Measurements from ENCODE around the gene KIF1B. TPM values are rescaled to one million over a fixed set of nuclear protein-coding genes. Genes with fewer than 3 reads are reported as not detected.
A peak's percentile ranks its signal among the peaks of the same experiment; 100 is the strongest.
"Not testable (repeated sequence)": the region's sequence is repeated elsewhere in the genome, so short reads cannot be mapped to it uniquely, and the experiment has no call there.

KIF1B gene
- total and polyA plus RNA-seq, 9 donors: 11.5 to 44.2 (median 37.2) TPM

DNA sequence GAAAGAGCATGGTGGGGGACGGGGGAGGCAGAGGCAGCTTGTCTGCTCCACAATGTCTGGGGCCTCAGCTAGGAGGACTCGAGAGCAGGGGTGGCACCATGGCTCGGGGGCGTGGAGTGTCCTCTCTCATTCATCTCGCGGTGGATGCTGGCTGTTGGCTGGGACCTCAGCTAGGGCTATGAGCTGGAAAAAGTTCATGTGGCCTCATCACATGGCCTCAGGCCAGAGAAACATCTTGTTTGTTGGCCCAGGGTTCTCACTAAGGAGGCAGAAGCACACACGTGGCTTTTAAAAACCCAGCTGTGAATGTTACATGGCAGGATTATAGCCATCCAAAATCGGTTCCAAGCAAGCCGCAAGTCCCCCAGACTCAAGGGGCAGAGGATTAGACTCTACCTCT, 213.7 kb downstream of the KIF1B start:
- DNase-seq: peak; percentile 49 to 73 (median 57)
- H3K9me3 ChIP-seq: no peaks in the 10 kb centered on the region
- H3K4me3 ChIP-seq: no peak overlapping the region
- no peaks in the 10 kb centered on the region for H3K36me3 ChIP-seq
- H3K27me3 ChIP-seq: no peaks in the 10 kb centered on the region
- WGBS, 3 donors: 13 to 18% (median 16%) methylated on average over 9 of the region's 9 CpGs
- no peak overlapping the region for H3K27ac ChIP-seq
- H3K4me1 ChIP-seq (ENCODE audit: insufficient read depth): no peaks in the 10 kb centered on the region
- TF ChIP-seq, protein P1, sequence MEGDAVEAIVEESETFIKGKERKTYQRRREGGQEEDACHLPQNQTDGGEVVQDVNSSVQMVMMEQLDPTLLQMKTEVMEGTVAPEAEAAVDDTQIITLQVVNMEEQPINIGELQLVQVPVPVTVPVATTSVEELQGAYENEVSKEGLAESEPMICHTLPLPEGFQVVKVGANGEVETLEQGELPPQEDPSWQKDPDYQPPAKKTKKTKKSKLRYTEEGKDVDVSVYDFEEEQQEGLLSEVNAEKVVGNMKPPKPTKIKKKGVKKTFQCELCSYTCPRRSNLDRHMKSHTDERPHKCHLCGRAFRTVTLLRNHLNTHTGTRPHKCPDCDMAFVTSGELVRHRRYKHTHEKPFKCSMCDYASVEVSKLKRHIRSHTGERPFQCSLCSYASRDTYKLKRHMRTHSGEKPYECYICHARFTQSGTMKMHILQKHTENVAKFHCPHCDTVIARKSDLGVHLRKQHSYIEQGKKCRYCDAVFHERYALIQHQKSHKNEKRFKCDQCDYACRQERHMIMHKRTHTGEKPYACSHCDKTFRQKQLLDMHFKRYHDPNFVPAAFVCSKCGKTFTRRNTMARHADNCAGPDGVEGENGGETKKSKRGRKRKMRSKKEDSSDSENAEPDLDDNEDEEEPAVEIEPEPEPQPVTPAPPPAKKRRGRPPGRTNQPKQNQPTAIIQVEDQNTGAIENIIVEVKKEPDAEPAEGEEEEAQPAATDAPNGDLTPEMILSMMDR (IDR thresholded peaks at IDR 0.05): no peak
- TF ChIP-seq EP300 (IDR thresholded peaks at IDR 0.05) (no peak), POLR2A (IDR thresholded peaks at IDR 0.05) (no peak)
- intact Hi-C loops (cut with DNase I): loop anchor here in 2 of 4 donors (2.0 to 10.0 kb wide), 2 partner anchors 547 to 549 kb away; no protein-coding TSS in a partner anchor

DNA sequence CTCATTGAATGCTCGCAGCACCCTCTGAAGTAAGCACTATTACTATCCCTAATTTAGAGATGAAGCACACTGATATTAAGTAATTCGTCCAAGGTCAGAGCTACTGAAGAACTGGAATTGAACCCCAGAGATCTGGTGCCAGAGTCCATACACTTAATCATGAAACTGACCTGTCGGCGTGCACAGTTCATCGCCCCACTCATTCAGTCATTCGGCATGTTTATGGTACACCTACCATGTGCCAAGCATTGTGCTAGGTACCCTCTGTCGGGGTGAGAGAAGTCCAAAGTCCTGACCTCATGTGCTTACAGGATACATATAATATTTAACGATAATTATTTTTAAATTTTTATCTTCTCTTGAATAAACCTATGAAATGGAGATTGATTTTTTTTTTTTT, 214.3 kb downstream of the KIF1B start:
- Histone ChIP-seq H3K4me1 (ENCODE audit: insufficient read depth) (no peaks in the 10 kb centered on the region), H3K4me3 (no peak overlapping the region), H3K27me3 (no peaks in the 10 kb centered on the region), H3K9me3 (no peaks in the 10 kb centered on the region), H3K36me3 (no peaks in the 10 kb centered on the region), H3K27ac (no peak overlapping the region)
- WGBS, 3 donors: 70 to 79% (median 77%) methylated on average over 8 of the region's 8 CpGs
- DNase-seq: no peak
- intact Hi-C loops (cut with DNase I): loop anchor here in 3 of 4 donors (2.0 to 10.0 kb wide), 3 partner anchors 47 to 550 kb away; no protein-coding TSS in a partner anchor
- TF ChIP-seq, protein P1 (IDR thresholded peaks at IDR 0.05): no peak
- TF ChIP-seq EP300 (IDR thresholded peaks at IDR 0.05) (no peak), POLR2A (IDR thresholded peaks at IDR 0.05) (no peak)

DNA sequence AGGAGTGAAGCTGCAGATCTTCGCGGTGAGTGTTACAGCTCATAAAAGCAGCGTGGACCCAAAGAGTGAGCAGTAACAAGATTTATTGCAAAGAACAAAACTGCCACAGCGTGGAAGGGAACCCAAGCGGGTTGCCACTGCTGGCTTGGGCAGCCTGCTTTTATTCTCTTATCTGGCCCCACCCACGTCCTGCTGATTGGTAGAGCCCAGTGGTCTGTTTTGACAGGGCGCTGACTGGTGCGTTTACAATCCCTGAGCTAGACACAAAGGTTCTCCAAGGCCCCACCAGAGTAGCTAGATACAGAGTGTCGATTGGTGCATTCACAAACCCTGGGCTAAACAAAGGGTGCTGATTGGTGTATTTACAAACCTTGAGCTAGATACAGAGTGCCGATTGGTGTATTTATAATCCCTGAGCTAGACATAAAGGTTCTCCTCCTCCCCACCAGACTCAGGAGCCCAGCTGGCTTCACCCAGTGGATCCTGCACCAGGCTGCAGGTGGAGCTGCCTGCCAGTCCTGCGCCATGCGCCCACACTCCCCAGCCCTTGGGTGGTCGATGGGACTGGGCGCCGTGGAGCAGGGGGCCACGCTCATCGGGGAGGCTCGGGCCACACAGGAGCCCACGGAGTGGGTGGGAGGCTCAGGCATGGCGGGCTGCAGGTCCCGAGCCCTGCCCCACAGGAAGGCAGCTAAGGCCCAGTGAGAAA, 215.6 kb downstream of the KIF1B start:
- DNase-seq; H3K9me3 ChIP-seq; H3K4me3 ChIP-seq; H3K27me3 ChIP-seq; H3K36me3 ChIP-seq; H3K4me1 ChIP-seq (ENCODE audit: insufficient read depth); H3K27ac ChIP-seq: not testable (repeated sequence)
- intact Hi-C loops (cut with DNase I): loop anchor here in 3 of 4 donors (2.0 to 10.0 kb wide), 3 partner anchors 49 to 551 kb away; no protein-coding TSS in a partner anchor
- WGBS, 3 donors: 83 to 87% (median 83%) methylated on average over 21 of the region's 21 CpGs

DNA sequence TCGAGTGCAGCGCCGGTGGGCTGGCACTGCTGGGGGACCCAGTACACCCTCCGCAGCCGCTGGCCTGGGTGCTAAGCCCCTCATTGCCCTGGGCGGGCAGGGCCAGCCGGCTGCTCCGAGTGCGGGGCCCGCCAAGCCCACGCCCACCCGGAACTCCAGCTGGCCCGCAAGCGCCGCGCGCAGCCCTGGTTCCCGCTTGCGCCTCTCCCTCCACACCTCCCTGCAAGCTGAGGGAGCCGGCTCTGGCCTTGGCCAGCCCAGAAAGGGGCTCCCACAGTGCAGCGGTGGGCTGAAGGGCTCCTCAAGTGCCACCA, 216.1 kb downstream of the KIF1B start:
- not testable (repeated sequence) for H3K27me3 ChIP-seq; H3K4me1 ChIP-seq (ENCODE audit: insufficient read depth); H3K36me3 ChIP-seq; H3K4me3 ChIP-seq; DNase-seq; H3K27ac ChIP-seq; H3K9me3 ChIP-seq
- intact Hi-C loops (cut with DNase I): loop anchor here in 2 of 4 donors (5.0 to 10.0 kb wide), 2 partner anchors 49 to 552 kb away; no protein-coding TSS in a partner anchor
- WGBS, 3 donors: 90 to 95% (median 95%) methylated on average over 21 of the region's 21 CpGs

DNA sequence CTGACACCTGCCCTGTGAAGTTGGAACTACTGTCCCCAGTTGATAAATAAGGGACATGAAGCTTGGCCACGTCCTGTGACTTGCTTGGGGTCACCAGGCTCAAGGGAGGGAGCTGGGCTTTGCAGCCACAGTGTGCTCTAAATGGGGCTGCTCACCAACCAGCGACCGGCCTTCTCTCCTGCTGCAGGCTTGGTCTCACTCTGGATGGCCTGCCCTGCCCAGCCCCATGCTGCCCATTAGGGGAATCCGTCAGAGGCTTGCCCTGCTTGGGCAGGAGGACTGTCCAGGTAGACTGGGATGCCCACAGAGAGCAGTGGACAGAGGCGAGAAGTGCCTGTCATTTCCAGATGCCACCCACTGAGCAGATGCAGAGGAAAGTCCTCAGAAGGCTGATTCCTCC, 218.6 kb downstream of the KIF1B start:
- 86 to 87% (median 86%) methylated on average over 5 of the region's 5 CpGs for WGBS, 3 donors
- DNase-seq: peak in 1 of 5 donors; percentile 30
- H3K36me3 ChIP-seq: no peaks in the 10 kb centered on the region
- H3K27ac ChIP-seq: no peak overlapping the region
- intact Hi-C loops (cut with DNase I): loop anchor here in 3 of 4 donors (2.0 to 10.0 kb wide), 3 partner anchors 52 to 554 kb away; no protein-coding TSS in a partner anchor
- TF ChIP-seq, protein P1 (IDR thresholded peaks at IDR 0.05): no peak
- TF ChIP-seq EP300 (IDR thresholded peaks at IDR 0.05): no peak
- TF ChIP-seq POLR2A (IDR thresholded peaks at IDR 0.05): no peak
- H3K4me1 ChIP-seq (ENCODE audit: insufficient read depth): no peaks in the 10 kb centered on the region
- no peaks in the 10 kb centered on the region for H3K9me3 ChIP-seq
- H3K4me3 ChIP-seq: no peak overlapping the region
- no peaks in the 10 kb centered on the region for H3K27me3 ChIP-seq
